GM19468 (cell line): Measurements from ENCODE around the gene ZNF354B.
"Not testable (repeated sequence)": the region's sequence is repeated elsewhere in the genome, so short reads cannot be mapped to it uniquely, and the experiment has no call there.

Experiments used
- ATAC-seq: cut with Tn5 transposase; IDR thresholded peaks from one replicate; pipeline ENCODE4 v1.9.1; 2021; ENCODE audit warnings: mild to moderate bottlenecking, moderate library complexity, moderate number of reproducible peaks; ENCODE audit not compliant: unreplicated experiment; ENCODE audit errors: extremely low read depth

ZNF354B gene

GRCh38 chr5:178872302-178872701 lies 12.5 kb downstream of the ZNF354B start:
- no peak for ATAC-seq

DNA sequence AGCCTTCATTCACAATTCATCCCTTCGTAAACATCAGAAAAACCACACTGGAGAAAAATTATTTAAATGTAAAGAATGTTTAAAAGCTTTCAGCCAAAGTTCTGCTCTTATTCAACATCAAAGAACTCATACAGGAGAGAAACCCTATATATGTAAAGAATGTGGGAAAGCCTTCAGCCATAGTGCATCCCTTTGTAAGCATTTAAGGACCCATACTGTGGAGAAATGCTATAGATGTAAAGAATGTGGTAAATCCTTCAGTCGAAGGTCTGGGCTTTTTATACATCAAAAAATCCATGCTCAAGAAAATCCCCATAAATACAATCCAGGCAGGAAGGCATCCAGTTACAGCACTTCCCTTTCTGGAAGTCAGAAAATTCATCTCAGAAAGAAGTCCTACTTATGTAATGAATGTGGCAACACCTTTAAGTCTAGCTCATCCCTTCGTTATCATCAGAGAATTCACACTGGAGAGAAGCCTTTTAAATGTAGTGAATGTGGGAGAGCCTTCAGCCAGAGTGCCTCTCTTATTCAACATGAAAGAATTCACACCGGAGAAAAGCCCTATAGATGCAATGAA lies 23.5 kb downstream of the ZNF354B start:
- ATAC-seq = not testable (repeated sequence)

- ATAC-seq = no peak
Observed at GRCh38 chr5:178883815-178884430, 24.2 kb downstream of the ZNF354B start.

GRCh38 chr5:178895615-178896571 lies 36.1 kb downstream of the ZNF354B start, which contains the start of gene ZFP2:
ZFP2 (plus strand) TSS chr5:178895913; CDS start chr5:178931314, 35,401 bp downstream.
- no peak for ATAC-seq

GRCh38 chr5:178899289-178899688 lies 39.5 kb downstream of the ZNF354B start:
- ATAC-seq = no peak

GRCh38 chr5:178902849-178903248 lies 43.1 kb downstream of the ZNF354B start:
- ATAC-seq = no peak

DNA sequence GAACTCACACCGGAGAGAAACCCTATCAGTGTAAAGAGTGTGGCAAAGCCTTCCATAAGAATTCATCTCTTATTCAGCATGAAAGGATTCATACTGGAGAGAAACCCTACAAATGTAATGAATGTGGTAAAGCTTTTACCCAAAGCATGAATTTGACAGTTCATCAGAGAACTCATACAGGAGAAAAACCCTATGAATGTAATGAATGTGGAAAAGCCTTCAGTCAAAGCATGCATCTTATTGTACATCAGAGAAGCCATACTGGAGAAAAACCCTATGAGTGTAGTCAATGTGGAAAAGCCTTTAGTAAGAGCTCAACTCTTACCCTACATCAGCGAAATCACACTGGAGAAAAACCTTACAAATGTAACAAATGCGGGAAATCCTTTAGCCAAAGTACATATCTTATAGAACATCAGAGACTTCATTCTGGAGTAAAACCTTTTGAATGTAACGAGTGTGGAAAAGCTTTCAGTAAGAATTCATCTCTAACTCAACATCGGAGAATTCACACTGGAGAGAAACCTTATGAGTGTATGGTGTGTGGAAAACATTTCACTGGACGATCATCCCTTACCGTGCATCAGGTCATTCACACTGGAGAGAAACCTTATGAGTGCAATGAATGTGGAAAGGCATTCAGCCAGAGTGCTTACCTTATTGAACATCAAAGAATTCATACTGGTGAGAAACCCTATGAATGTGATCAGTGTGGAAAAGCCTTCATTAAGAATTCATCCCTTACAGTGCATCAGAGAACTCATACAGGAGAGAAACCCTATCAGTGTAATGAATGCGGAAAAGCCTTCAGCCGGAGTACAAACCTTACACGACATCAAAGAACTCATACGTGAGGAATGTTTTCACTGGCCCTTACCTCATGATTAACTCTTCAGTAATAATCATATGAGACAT lies 72.3 kb downstream of the ZNF354B start:
- ATAC-seq = no peak
